ENCODE results near the gene UBR4. TPM values are rescaled to one million over a fixed set of nuclear protein-coding genes. Genes with fewer than 3 reads are reported as not detected.

The UBR4 gene
- polyA plus RNA-seq, 3 donors: 44.3 to 93.8 (median 49.4) TPM

DNA sequence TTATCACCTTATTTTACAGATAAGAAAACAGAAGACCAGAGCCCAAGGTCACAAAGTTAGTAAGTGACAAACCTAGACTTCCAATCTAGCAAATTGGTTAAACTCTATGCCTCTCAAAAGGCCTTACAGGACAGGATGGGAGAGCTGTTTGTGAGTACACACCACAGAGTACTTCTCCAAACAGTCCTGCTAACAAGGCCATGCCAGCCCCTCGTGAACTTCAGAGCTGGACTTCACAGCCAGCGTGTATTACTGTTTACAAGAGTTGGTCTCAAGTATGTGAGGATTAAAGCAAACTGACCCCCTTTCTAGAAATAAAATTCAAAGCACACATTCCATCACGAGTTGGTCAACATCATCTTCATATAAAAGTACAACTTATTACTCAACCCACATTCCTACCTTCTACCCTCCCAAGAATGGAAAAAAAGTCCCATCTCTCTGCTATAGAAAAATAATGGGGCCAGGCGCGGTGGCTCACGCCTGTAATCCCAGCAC lies 19.8 kb upstream of the UBR4 start:
- H3K27me3 ChIP-seq (ENCODE audit: control insufficient read depth in 2 of 2, insufficient read depth in 2 of 2, low read length in 2 of 2): no peaks in the 10 kb centered on the region
- H2AFZ ChIP-seq (ENCODE audit: insufficient read depth, low read depth, low read length, poor library complexity, severe bottlenecking): no peak overlapping the region
- peaks cover 89 to 99% of the 10 kb centered on the region in 2 donors for H3K36me3 ChIP-seq (replicated peaks in 1 of 2; ENCODE audit: control insufficient read depth in 1 of 2, insufficient read depth in 2 of 2, low read length in 2 of 2)
- TF ChIP-seq, protein P1, sequence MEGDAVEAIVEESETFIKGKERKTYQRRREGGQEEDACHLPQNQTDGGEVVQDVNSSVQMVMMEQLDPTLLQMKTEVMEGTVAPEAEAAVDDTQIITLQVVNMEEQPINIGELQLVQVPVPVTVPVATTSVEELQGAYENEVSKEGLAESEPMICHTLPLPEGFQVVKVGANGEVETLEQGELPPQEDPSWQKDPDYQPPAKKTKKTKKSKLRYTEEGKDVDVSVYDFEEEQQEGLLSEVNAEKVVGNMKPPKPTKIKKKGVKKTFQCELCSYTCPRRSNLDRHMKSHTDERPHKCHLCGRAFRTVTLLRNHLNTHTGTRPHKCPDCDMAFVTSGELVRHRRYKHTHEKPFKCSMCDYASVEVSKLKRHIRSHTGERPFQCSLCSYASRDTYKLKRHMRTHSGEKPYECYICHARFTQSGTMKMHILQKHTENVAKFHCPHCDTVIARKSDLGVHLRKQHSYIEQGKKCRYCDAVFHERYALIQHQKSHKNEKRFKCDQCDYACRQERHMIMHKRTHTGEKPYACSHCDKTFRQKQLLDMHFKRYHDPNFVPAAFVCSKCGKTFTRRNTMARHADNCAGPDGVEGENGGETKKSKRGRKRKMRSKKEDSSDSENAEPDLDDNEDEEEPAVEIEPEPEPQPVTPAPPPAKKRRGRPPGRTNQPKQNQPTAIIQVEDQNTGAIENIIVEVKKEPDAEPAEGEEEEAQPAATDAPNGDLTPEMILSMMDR (IDR thresholded peaks at IDR 0.05): no peak
- intact Hi-C loops (cut with micrococcal nuclease): no loop called here
- no peaks in the 10 kb centered on the region for H3K79me2 ChIP-seq (ENCODE audit: insufficient read depth, low read length)
- H4K20me1 ChIP-seq (ENCODE audit: insufficient read depth, low read length): peaks cover 2% of the 10 kb centered on the region
- Mint-ChIP-seq H3K4me1 (no peaks in the 10 kb centered on the region), H3K9me3 (no peaks in the 10 kb centered on the region), H3K27me3 (ENCODE audit: low read depth in 3 of 3) (no peaks in the 10 kb centered on the region), H3K4me3 (no peak overlapping the region), H3K27ac (peak overlapping the region in 1 of 7 donors; percentile 55), H3K36me3 (peaks cover 90 to 97% of the 10 kb centered on the region in 2 donors)
- no peak overlapping the region for H3K9ac ChIP-seq (ENCODE audit: insufficient read depth, low read length, poor library complexity, severe bottlenecking)
- no peak overlapping the region for H3K4me3 ChIP-seq (replicated peaks in 1 of 3; ENCODE audit: low read depth in 2 of 3, low read length in 3 of 3)
- no peak for DNase-seq
- H3K4me1 ChIP-seq (ENCODE audit: control insufficient read depth in 1 of 2, insufficient read depth in 2 of 2, low read length in 2 of 2): no peaks in the 10 kb centered on the region
- 88% methylated on average over 4 of the region's 6 CpGs for WGBS (ENCODE audit: insufficient coverage)
- no peak overlapping the region for H3K27ac ChIP-seq (ENCODE audit: low read depth in 1 of 2, low read length in 2 of 2)
- H3K9me3 ChIP-seq (replicated peaks in 1 of 2; ENCODE audit: control insufficient read depth in 1 of 2, insufficient read depth in 1 of 2, low read length in 2 of 2): no peaks in the 10 kb centered on the region
- H3K4me2 ChIP-seq (replicated peaks; ENCODE audit: extremely low read depth, low read length, poor library complexity, severe bottlenecking): no peak overlapping the region

DNA sequence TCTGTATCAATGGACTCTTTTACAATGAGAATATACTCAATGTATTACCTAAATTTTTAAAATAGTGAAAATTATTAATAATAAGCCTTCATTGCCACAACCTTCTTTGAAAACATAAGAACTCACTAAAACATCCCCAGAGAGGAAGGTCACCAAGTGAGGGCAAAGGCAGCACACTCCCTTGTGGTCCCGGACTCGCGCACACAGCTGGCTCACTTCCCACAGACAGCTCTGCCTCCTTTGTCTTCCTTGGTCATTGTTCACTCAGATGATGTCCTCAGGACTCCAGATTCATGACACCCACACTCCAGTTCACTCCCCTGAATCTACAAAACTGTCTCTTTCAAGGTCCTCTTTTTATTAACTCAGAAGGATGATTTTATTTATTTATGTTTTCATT lies 19.2 kb upstream of the UBR4 start:
- no peaks in the 10 kb centered on the region for H3K27me3 Mint-ChIP-seq (ENCODE audit: low read depth in 3 of 3)
- no peak overlapping the region for H3K4me3 ChIP-seq (replicated peaks in 1 of 3; ENCODE audit: low read depth in 2 of 3, low read length in 3 of 3)
- intact Hi-C loops (cut with micrococcal nuclease): no loop called here
- no peaks in the 10 kb centered on the region for H3K9me3 Mint-ChIP-seq
- H3K9me3 ChIP-seq (replicated peaks in 1 of 2; ENCODE audit: control insufficient read depth in 1 of 2, insufficient read depth in 1 of 2, low read length in 2 of 2): no peaks in the 10 kb centered on the region
- H3K27ac ChIP-seq (ENCODE audit: low read depth in 1 of 2, low read length in 2 of 2): no peak overlapping the region
- H3K27me3 ChIP-seq (ENCODE audit: control insufficient read depth in 2 of 2, insufficient read depth in 2 of 2, low read length in 2 of 2): no peaks in the 10 kb centered on the region
- no peaks in the 10 kb centered on the region for H3K4me1 ChIP-seq (ENCODE audit: control insufficient read depth in 1 of 2, insufficient read depth in 2 of 2, low read length in 2 of 2)
- H3K4me1 Mint-ChIP-seq: no peaks in the 10 kb centered on the region
- H3K36me3 Mint-ChIP-seq: peaks cover 92 to 97% of the 10 kb centered on the region in 2 donors
- 100% methylated on average over 3 of the region's 3 CpGs for WGBS (ENCODE audit: insufficient coverage)
- no peak overlapping the region for H2AFZ ChIP-seq (ENCODE audit: insufficient read depth, low read depth, low read length, poor library complexity, severe bottlenecking)
- H3K79me2 ChIP-seq (ENCODE audit: insufficient read depth, low read length): no peaks in the 10 kb centered on the region
- H3K4me2 ChIP-seq (replicated peaks; ENCODE audit: extremely low read depth, low read length, poor library complexity, severe bottlenecking): no peak overlapping the region
- peak overlapping the region in 1 of 7 donors; percentile 7 for H3K27ac Mint-ChIP-seq
- no peak overlapping the region for H3K4me3 Mint-ChIP-seq
- peaks cover 7% of the 10 kb centered on the region for H4K20me1 ChIP-seq (ENCODE audit: insufficient read depth, low read length)
- no peak overlapping the region for H3K9ac ChIP-seq (ENCODE audit: insufficient read depth, low read length, poor library complexity, severe bottlenecking)
- TF ChIP-seq, protein P1 (IDR thresholded peaks at IDR 0.05): no peak
- peaks cover 89 to 99% of the 10 kb centered on the region in 2 donors for H3K36me3 ChIP-seq (replicated peaks in 1 of 2; ENCODE audit: control insufficient read depth in 1 of 2, insufficient read depth in 2 of 2, low read length in 2 of 2)
- no peak for DNase-seq

Data from CD14-positive monocyte (primary cell).